Jurkat, Clone E6-1 (cell line): Measurements from ENCODE around the gene TREX2.

Experiments used
- DNase-seq: peaks from one replicate; pipeline ENCODE4 v3.0.0-alpha.2; 2011; ENCODE audit warnings: low read depth, low spot score
- H3K4me3 ChIP-seq: 2 replicates; pipeline ENCODE4 v1.5.1; 2011; ENCODE audit warnings: mild to moderate bottlenecking, low read length, control low read depth, moderate library complexity

TREX2 gene

DNA sequence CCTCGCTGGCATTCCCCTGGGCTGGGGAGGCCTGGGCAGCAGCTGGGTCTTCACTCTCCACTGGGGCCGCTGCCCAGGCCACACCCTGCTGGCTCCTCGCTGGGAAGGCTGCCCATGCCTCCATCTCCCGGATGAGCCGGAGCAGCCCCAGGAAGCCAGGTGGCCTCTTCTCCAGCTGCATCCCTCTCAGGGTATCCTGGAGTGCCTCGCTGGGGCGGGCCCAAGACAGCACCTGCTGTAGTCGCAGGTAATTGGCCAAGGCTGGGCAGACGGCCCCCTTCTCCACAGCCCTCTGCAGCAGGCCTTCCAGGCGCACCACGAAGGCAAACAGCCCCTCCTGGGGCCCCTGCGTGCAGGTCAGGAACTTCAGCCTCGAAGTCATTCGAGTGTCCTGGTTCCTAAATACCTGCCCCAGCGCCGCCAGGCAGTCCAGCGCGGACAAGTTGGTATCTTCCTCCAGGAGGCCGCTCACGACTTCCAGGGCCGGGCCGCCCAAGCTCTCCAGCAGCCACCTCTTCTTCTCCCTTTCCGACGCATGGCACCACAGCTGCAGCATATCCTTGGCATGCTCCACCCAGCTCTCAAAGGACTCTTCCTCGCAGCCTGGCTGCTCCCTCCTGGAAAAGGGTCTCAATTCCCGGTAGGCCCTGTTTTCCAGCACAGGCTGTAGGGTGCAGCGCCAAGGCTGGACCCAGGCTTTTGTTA is 48.4 kb downstream of the TREX2 start:
- no peak overlapping the region for H3K4me3 ChIP-seq
- no peak for DNase-seq

- no peak overlapping the region for H3K4me3 ChIP-seq
- DNase-seq: no peak
Observed at GRCh38 chrX:153396320-153397195, 49.3 kb downstream of the TREX2 start.

GRCh38 chrX:153395613-153396319 is 50.1 kb downstream of the TREX2 start:
- DNase-seq: no peak
- no peak overlapping the region for H3K4me3 ChIP-seq

DNA sequence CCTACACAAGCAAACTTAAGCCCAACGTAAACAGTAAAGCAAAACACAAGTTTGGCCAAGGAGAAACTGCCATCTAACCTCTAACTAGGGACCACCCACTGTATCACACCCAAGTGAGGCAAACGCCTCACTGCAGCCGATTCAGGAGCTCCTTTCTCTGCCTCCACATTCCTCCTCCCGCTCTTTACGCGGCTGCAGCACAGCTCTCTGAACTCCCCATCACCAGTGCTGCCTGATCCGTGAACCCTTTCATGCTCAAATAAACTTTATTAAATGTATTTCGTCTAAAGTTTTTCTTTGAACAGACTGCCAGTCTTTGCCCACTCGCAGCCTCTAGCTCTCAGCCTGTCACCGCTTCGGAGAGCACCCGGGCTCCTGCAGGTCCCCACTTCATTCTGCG is 51.2 kb downstream of the TREX2 start:
- H3K4me3 ChIP-seq: no peak overlapping the region

More for the DNA sequence above, 51.2 kb downstream of the TREX2 start:
- DNase-seq: no peak
